Activated CD8-positive, alpha-beta T cell treated with anti-CD3 and anti-CD28 coated beads for 36 hours (primary cell): Measurements from ENCODE around the gene FDXACB1. TPM values are rescaled to one million over a fixed set of nuclear protein-coding genes. Genes with fewer than 3 reads are reported as not detected.

ENCODE experiments used
- ATAC-seq: fragments of 200-7000 bp; cut with Tn5 transposase; one replicate; pipeline ENCODE4 v1.10.0; 2021; ENCODE audit warnings: mild to moderate bottlenecking, moderate library complexity
- CTCF ChIA-PET: fragments of 350-600 bp; sonication (Branson Sonifier 250); formaldehyde crosslinking; loops from one replicate; lab custom pipeline; 2021; ENCODE audit warnings: antibody characterized with exemption; lab: Charles Lee
- POLR2A ChIA-PET: fragments of 350-600 bp; sonication (Branson Sonifier 250); formaldehyde crosslinking; loops from one replicate; lab custom pipeline; 2021; ENCODE audit warnings: antibody characterized with exemption; lab: Charles Lee
- DNase-seq: peaks from one replicate; pipeline ENCODE4 v3.0.0-alpha.2; 2020
- H3K27ac Mint-ChIP-seq: one replicate; pipeline ENCODE4 v1.8.0; 2021; ENCODE audit warnings: mild to moderate bottlenecking, mixed read lengths
- H3K27me3 Mint-ChIP-seq: one replicate; pipeline ENCODE4 v1.8.0; 2021; ENCODE audit warnings: mixed read lengths
- H3K36me3 Mint-ChIP-seq: one replicate; pipeline ENCODE4 v1.8.0; 2021; ENCODE audit warnings: low read depth, mixed read lengths
- H3K4me1 Mint-ChIP-seq: one replicate; pipeline ENCODE4 v1.8.0; 2021; ENCODE audit warnings: low read depth, mixed read lengths
- H3K4me3 Mint-ChIP-seq: one replicate; pipeline ENCODE4 v1.8.0; 2021; ENCODE audit warnings: mild to moderate bottlenecking, moderate library complexity, mixed read lengths
- H3K9me3 Mint-ChIP-seq: one replicate; pipeline ENCODE4 v1.8.0; 2021; ENCODE audit warnings: mixed read lengths
- CTCF ChIP-seq: fragments of 200-600 bp; IDR thresholded peaks from one replicate; pipeline ENCODE4 v1.8.0; 2022; ENCODE audit warnings: antibody characterized with exemption, mild to moderate bottlenecking
- intact Hi-C: fragments of 100-400 bp; cut with micrococcal nuclease; formaldehyde crosslinking; loops from one replicate; pipeline ENCODE4 v1.10.0; 2022
- total RNA-seq, 2 experiments: library from RNA; stranded (reverse); gene quantifications; one replicate each; pipeline ENCODE4 v1.2.3, GENCODE V29; 2021

FDXACB1 gene
- total RNA-seq, 2 experiments from 2014 or later = 6.9 to 7.1 TPM

GRCh38 chr11:111913031-111913861 is 34.3 kb upstream of the FDXACB1 start:
- Mint-ChIP-seq H3K4me3 (no peak overlapping the region), H3K36me3 (no peaks in the 10 kb centered on the region), H3K27me3 (peaks cover 40% of the 10 kb centered on the region), H3K9me3 (no peaks in the 10 kb centered on the region), H3K27ac (no peak overlapping the region), H3K4me1 (no peaks in the 10 kb centered on the region)
- ChIA-PET POLR2A (no interaction called here), CTCF (interaction anchor here (1.3 kb wide), 1 partner anchor 18 kb away, joined by 3 read pairs; no protein-coding TSS in a partner anchor)
- intact Hi-C loops = no loop called here
- DNase-seq (no peak), ATAC-seq (no peak)
- TF ChIP-seq CTCF = no peak

GRCh38 chr11:111912535-111912934 is 33.6 kb upstream of the FDXACB1 start, which contains the start of gene HSPB2:
Gene HSPB2, plus strand, starts transcription at chr11:111912734. Its CDS starts 96 bp downstream, at chr11:111912830.
- H3K36me3 Mint-ChIP-seq = no peaks in the 10 kb centered on the region
- H3K4me1 Mint-ChIP-seq = no peaks in the 10 kb centered on the region
- H3K27me3 Mint-ChIP-seq = peaks cover 40% of the 10 kb centered on the region
- no peak for ATAC-seq
- DNase-seq = no peak
- TF ChIP-seq CTCF = no peak
- intact Hi-C loops = no loop called here
- no peak within 1 kb of the TSS for H3K4me3 Mint-ChIP-seq
- ChIA-PET POLR2A (no interaction called here), CTCF (no interaction called here)
- no peaks in the 10 kb centered on the region for H3K9me3 Mint-ChIP-seq
- H3K27ac Mint-ChIP-seq = no peak within 1 kb of the TSS

- no peaks in the 10 kb centered on the region for H3K4me1 Mint-ChIP-seq
- intact Hi-C loops = no loop called here
- ATAC-seq = no peak
Observed at GRCh38 chr11:111911563-111912401, 32.8 kb upstream of the FDXACB1 start, which contains the start of gene CRYAB. Gene CRYAB, minus strand, starts transcription at chr11:111911770. Its CDS starts 46 bp downstream, at chr11:111911724.

GRCh38 chr11:111910676-111911562 is 32.0 kb upstream of the FDXACB1 start:
- Mint-ChIP-seq H3K36me3 (no peaks in the 10 kb centered on the region), H3K27ac (no peak overlapping the region), H3K4me3 (no peak overlapping the region), H3K27me3 (peaks cover 30% of the 10 kb centered on the region), H3K4me1 (no peaks in the 10 kb centered on the region), H3K9me3 (no peaks in the 10 kb centered on the region)
- ATAC-seq (no peak), DNase-seq (no peak)
- intact Hi-C loops = no loop called here
- no peak for TF ChIP-seq CTCF
- POLR2A ChIA-PET = interaction anchor here (0.7 kb wide), 1 partner anchor 18 kb away, joined by 3 read pairs; no protein-coding TSS in a partner anchor
- CTCF ChIA-PET = interaction anchor here (0.9 to 1.1 kb wide), 3 partner anchors 21 to 202 kb away, joined by 3 read pairs; no protein-coding TSS in a partner anchor

More at GRCh38 chr11:111911563-111912401, 32.8 kb upstream of the FDXACB1 start, which contains the start of gene CRYAB:
- no peak for DNase-seq
- H3K27me3 Mint-ChIP-seq = peaks cover 36% of the 10 kb centered on the region
- H3K27ac Mint-ChIP-seq = no peak within 1 kb of the TSS
- POLR2A ChIA-PET = no interaction called here
- H3K4me3 Mint-ChIP-seq = no peak within 1 kb of the TSS
- CTCF ChIA-PET = interaction anchor here (0.9 kb wide), 1 partner anchor 20 kb away, joined by 3 read pairs; no protein-coding TSS in a partner anchor
- no peak for TF ChIP-seq CTCF
- H3K9me3 Mint-ChIP-seq = no peaks in the 10 kb centered on the region
- H3K36me3 Mint-ChIP-seq = no peaks in the 10 kb centered on the region
